ENCODE results near the gene RHOBTB3. TPM values are rescaled to one million over a fixed set of nuclear protein-coding genes. Genes with fewer than 3 reads are reported as not detected.

RHOBTB3 gene
- total RNA-seq, 4 donors from 2014 or later = 4.7 to 59.3 (median 13.6) TPM

DNA sequence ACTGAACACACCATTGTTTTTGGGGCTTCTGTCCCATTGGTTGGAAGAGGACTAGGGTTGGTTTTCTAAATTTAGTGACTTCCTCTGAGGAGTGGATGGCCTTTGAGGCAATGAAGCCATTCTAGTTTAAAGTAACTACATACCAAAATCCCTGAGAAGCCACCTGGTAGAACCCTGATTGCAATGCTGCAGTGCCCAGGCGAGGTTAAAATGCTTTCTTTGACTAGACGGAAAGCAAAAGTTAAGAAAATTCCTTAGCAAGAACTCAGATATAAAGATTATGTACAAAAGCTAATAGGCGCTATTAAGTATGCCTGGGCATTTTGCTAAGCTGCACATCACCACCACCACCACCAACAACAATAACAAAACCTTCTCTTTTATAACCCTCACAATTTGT, 70.8 kb downstream of the RHOBTB3 start:
- Histone ChIP-seq H3K36me3 (no peaks in the 10 kb centered on the region), H3K4me1 (peaks cover 0 to 5% (median 0%) of the 10 kb centered on the region in 3 donors), H3K9me3 (no peaks in the 10 kb centered on the region), H3K4me3 (no peak overlapping the region), H3K27ac (no peak overlapping the region), H3K27me3 (no peaks in the 10 kb centered on the region)
- 92 to 98% methylated on average over 3 of the region's 3 CpGs for WGBS, 2 donors
- TF ChIP-seq CTCF (IDR thresholded peaks at IDR 0.05) = no peak
- TF ChIP-seq POLR2A (IDR thresholded peaks at IDR 0.05) = no peak
- intact Hi-C loops (cut with DNase I) = no loop called here
- no peak for DNase-seq

GRCh38 chr5:95803271-95804148, 72.4 kb downstream of the RHOBTB3 start:
- Histone ChIP-seq H3K4me1 (peaks cover 6 to 13% (median 8%) of the 10 kb centered on the region in 3 donors), H3K36me3 (no peaks in the 10 kb centered on the region), H3K9me3 (no peaks in the 10 kb centered on the region), H3K27ac (no peak overlapping the region), H3K4me3 (no peak overlapping the region), H3K27me3 (no peaks in the 10 kb centered on the region)
- intact Hi-C loops (cut with DNase I) = no loop called here
- no peak for TF ChIP-seq CTCF (IDR thresholded peaks at IDR 0.05)
- TF ChIP-seq POLR2A (IDR thresholded peaks at IDR 0.05) = no peak
- no peak for DNase-seq
- 80 to 93% methylated on average over 6 of the region's 6 CpGs for WGBS, 2 donors

- no peaks in the 10 kb centered on the region for H3K9me3 ChIP-seq
- peaks cover 13 to 27% (median 19%) of the 10 kb centered on the region in 3 donors for H3K4me1 ChIP-seq
- WGBS, 2 donors = 77 to 80% methylated on average over 6 of the region's 6 CpGs
- no peak overlapping the region for H3K4me3 ChIP-seq
- H3K36me3 ChIP-seq = no peaks in the 10 kb centered on the region
- DNase-seq = no peak
- TF ChIP-seq POLR2A (IDR thresholded peaks at IDR 0.05) (no peak), CTCF (IDR thresholded peaks at IDR 0.05) (no peak)
- H3K27me3 ChIP-seq = no peaks in the 10 kb centered on the region
- intact Hi-C loops (cut with DNase I) = no loop called here
- H3K27ac ChIP-seq = no peak overlapping the region
Measured at GRCh38 chr5:95804736-95805539, 73.8 kb downstream of the RHOBTB3 start.

DNA sequence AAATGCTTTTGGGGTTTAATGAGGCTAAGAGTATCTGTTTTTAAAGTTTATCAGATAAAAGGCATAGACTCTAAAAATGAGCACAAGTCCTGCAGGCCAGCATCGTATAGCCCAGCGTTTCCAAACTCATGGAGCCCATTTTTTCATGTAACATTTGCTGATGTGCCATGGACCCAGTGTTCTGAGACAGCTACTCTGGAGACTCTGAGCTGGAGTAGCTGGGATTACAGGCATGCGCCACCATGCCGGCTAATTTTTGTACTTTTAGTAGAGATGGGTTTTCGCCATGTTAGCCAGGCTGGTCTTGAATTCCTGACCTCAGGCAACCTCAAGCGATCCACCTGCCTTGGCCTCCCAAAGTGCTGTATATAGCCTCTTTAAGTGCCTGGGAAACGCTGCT, 75.6 kb downstream of the RHOBTB3 start:
- 95 to 97% methylated on average over 3 to 7 of the region's 7 CpGs for WGBS, 2 donors
- no peak overlapping the region for H3K27ac ChIP-seq
- DNase-seq = no peak
- intact Hi-C loops (cut with DNase I) = no loop called here
- no peaks in the 10 kb centered on the region for H3K36me3 ChIP-seq
- H3K27me3 ChIP-seq = no peaks in the 10 kb centered on the region
- peaks cover 21 to 38% (median 29%) of the 10 kb centered on the region in 3 donors for H3K4me1 ChIP-seq
- no peak for TF ChIP-seq CTCF (IDR thresholded peaks at IDR 0.05)
- TF ChIP-seq POLR2A (IDR thresholded peaks at IDR 0.05) = no peak
- no peak overlapping the region for H3K4me3 ChIP-seq
- H3K9me3 ChIP-seq = no peaks in the 10 kb centered on the region
